HepG2 (cell line): Measurements from ENCODE around the gene NADK2. TPM values are rescaled to one million over a fixed set of nuclear protein-coding genes. Genes with fewer than 3 reads are reported as not detected.
A peak's percentile ranks its signal among the peaks of the same experiment; 100 is the strongest.

Source experiments
- AGO2 ChIP-seq: fragments of 200-400 bp; formaldehyde crosslinking; optimal IDR thresholded peaks from 2 replicates; pipeline ENCODE3; 2017; ENCODE audit warnings: mild to moderate bottlenecking, low read depth, low read length, moderate library complexity
- ATF7 ChIP-seq, 2 experiments: fragments of 450-650 bp in 1 of 2; sonication (generic) in 1 of 2; formaldehyde crosslinking in 1 of 2; IDR thresholded peaks; 2 replicates each; pipeline versions ENCODE4 v1.4.0 to v1.6.1; 2016 to 2020; ENCODE audit warnings: antibody characterized with exemption in 1 of 2, mild to moderate bottlenecking in 1 of 2, missing genetic modification reagents in 1 of 2
- FOXO1 ChIP-seq: sonication (generic); formaldehyde crosslinking; IDR thresholded peaks from 2 replicates; pipeline ENCODE4 v1.4.0; 2020; ENCODE audit warnings: missing genetic modification reagents
- GABPA ChIP-seq, 2 experiments: IDR thresholded peaks; 2 replicates each; pipeline ENCODE4 v1.6.1; 2011 to 2016; ENCODE audit warnings: low read depth in 2 of 2, low read length in 1 of 2, missing biosample characterization in 1 of 2, missing genetic modification characterization in 1 of 2
- ISX ChIP-seq: sonication (generic); formaldehyde crosslinking; conservative IDR thresholded peaks from 2 replicates; pipeline ENCODE4 v1.5.0; 2020; ENCODE audit warnings: missing genetic modification reagents
- KMT2A ChIP-seq: sonication (generic); formaldehyde crosslinking; IDR thresholded peaks from 2 replicates; pipeline ENCODE4 v1.4.0; 2020; ENCODE audit warnings: missing genetic modification reagents
- MED13 ChIP-seq: sonication (generic); formaldehyde crosslinking; IDR thresholded peaks from 2 replicates; pipeline ENCODE4 v1.5.0; 2020; ENCODE audit warnings: missing genetic modification reagents
- NFYC ChIP-seq: IDR thresholded peaks from 2 replicates; pipeline ENCODE4 v1.6.1; 2016; ENCODE audit warnings: missing genetic modification reagents, missing compliant biosample characterization
- SMYD3 ChIP-seq: sonication (generic); formaldehyde crosslinking; IDR thresholded peaks from 2 replicates; pipeline ENCODE4 v1.8.1; 2023; ENCODE audit warnings: mild to moderate bottlenecking, missing genetic modification reagents
- SOX6 ChIP-seq, 2 experiments: fragments of 450-650 bp in 1 of 2; sonication (generic) in 1 of 2; formaldehyde crosslinking in 1 of 2; IDR thresholded peaks; 2 replicates each; pipeline versions ENCODE4 v1.4.0 to v1.6.1; 2017 to 2020; ENCODE audit warnings: antibody characterized with exemption in 1 of 2, mild to moderate bottlenecking in 1 of 2, missing genetic modification reagents in 1 of 2
- WIZ ChIP-seq: sonication (generic); formaldehyde crosslinking; IDR thresholded peaks from 2 replicates; pipeline ENCODE4 v1.5.1; 2020; ENCODE audit warnings: mild to moderate bottlenecking, missing genetic modification reagents
- YEATS2 ChIP-seq: sonication (generic); formaldehyde crosslinking; IDR thresholded peaks from 2 replicates; pipeline ENCODE4 v1.4.0; 2020; ENCODE audit warnings: missing genetic modification reagents, borderline replicate concordance
- YY1 ChIP-seq: IDR thresholded peaks from 2 replicates; pipeline ENCODE4 v1.6.1; 2011; ENCODE audit warnings: low read length, low read depth, moderate library complexity, mild to moderate bottlenecking; ENCODE audit not compliant: insufficient read depth, insufficient replicate concordance
- ZEB1 ChIP-seq: IDR thresholded peaks from 2 replicates; pipeline ENCODE4 v1.6.1; 2012; ENCODE audit warnings: mild to moderate bottlenecking, low read depth, inconsistent platforms; ENCODE audit not compliant: insufficient replicate concordance
- ZNF12 ChIP-seq: sonication (generic); formaldehyde crosslinking; IDR thresholded peaks from 2 replicates; pipeline ENCODE4 v1.5.0; 2020; ENCODE audit warnings: missing genetic modification reagents
- ZNF296 ChIP-seq: sonication (generic); formaldehyde crosslinking; conservative IDR thresholded peaks from 2 replicates; pipeline ENCODE4 v1.5.0; 2020; ENCODE audit warnings: mild to moderate bottlenecking, missing genetic modification reagents
- ZNF446 ChIP-seq: sonication (generic); formaldehyde crosslinking; IDR thresholded peaks from 2 replicates; pipeline ENCODE4 v1.5.0; 2020; ENCODE audit warnings: mild to moderate bottlenecking, missing genetic modification reagents
- ZNF549 ChIP-seq: sonication (generic); formaldehyde crosslinking; IDR thresholded peaks from 2 replicates; pipeline ENCODE4 v1.5.0; 2020; ENCODE audit warnings: missing genetic modification reagents
- ZNF879 ChIP-seq: sonication (generic); formaldehyde crosslinking; IDR thresholded peaks from 2 replicates; pipeline ENCODE4 v1.8.1; 2023; ENCODE audit warnings: missing genetic modification reagents
- polyA plus RNA-seq, 8 experiments: library from polyadenylated mRNA; depleted of rRNA in 3 of 8; stranded (reverse) in 7 of 8; unstranded in 1 of 8; fragments of >200 nt; fragmentation: Illumina TruSeq in 4 of 8; extraction: Trizol in 4 of 8; gene quantifications; 2 replicates each; pipeline versions ENCODE4 v1.2.1 to v1.2.3, GENCODE V29; 2011 to 2016; ENCODE audit warnings: low read depth in 4 of 8, missing spikeins in 1 of 8, mixed read lengths in 1 of 8; ENCODE audit not compliant: insufficient read depth in 1 of 8
- total RNA-seq, 5 experiments: library from RNA; depleted of rRNA; stranded (reverse); fragments of >200 nt; fragmentation: Illumina TruSeq; extraction: Trizol; gene quantifications; 2 replicates each; pipeline ENCODE4 v1.2.3, GENCODE V29; 2016; ENCODE audit warnings: low read depth in 1 of 5
- TF ChIP-seq, protein P1 (sequence below): sonication (generic); formaldehyde crosslinking; IDR thresholded peaks from 2 replicates; pipeline ENCODE4 v1.4.0; 2020; ENCODE audit warnings: mild to moderate bottlenecking, missing genetic modification reagents
- TF ChIP-seq, protein P2 (sequence below): sonication (generic); formaldehyde crosslinking; IDR thresholded peaks from 2 replicates; pipeline ENCODE4 v1.8.0; 2022; ENCODE audit warnings: mild to moderate bottlenecking, missing genetic modification reagents, borderline replicate concordance
- TF ChIP-seq, protein P3 (sequence below): sonication (generic); formaldehyde crosslinking; IDR thresholded peaks from 2 replicates; pipeline ENCODE4 v1.5.1; 2020; ENCODE audit warnings: missing genetic modification reagents, mild to moderate bottlenecking, borderline replicate concordance
- TF ChIP-seq, protein P4 (sequence below): sonication (generic); formaldehyde crosslinking; IDR thresholded peaks from 2 replicates; pipeline ENCODE4 v1.4.0; 2020; ENCODE audit warnings: missing genetic modification reagents

Gene NADK2
- total and polyA plus RNA-seq, 2 of the 13 experiments (the other 11 are each of a cell fraction or from before 2014, with no cell fraction given) = 13.9 to 71.4 TPM

DNA sequence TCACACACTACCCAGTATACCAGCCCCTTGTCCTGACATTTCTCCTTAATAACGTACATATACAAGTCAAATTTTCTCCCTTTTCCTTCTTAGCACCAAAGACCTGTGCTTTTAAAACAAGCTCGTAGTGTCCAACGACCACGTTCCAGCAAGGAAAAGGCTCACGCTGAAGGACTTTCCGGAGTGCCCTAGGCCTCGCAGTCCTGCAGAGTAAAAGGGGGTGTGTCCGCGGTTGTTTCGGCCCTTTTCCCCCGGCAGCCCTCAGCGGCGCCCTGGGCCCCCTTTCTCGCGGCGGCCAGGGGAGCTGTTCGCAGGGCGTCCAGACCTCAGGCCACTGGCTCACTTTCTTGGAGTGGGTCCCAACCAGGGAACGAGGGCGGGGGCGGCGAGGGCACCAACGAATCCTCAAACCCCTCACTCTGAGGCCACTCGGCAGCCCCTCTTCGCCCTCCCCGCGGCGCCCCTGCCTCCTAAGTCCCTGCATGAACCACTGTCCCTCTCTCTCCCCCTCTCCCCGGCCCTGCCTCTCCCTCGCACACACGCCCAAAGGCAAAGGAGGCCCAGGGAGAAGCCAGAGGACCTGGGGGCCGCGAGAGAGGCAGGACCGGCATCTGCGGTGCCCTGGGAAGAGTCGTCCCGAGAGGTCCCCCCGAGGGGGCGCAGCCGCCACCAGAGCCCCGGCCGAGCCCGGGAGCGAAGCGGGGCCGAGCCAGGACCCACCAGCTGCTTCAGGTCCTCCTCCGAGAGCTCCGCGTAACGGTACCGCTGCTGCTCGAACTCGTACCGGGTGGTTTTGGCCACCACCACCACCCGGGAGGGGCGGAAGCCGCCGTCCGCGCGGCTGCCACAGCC, 720 bp downstream of the NADK2 start (continued):
- no peak for TF ChIP-seq YY1
- no peak for TF ChIP-seq NFYC (CRISPR knock-in tag)
- peak; percentile 65 for TF ChIP-seq AGO2
- TF ChIP-seq, protein P1, sequence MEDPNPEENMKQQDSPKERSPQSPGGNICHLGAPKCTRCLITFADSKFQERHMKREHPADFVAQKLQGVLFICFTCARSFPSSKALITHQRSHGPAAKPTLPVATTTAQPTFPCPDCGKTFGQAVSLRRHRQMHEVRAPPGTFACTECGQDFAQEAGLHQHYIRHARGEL (CRISPR knock-in tag) = no peak
- TF ChIP-seq SOX6 (IDR thresholded peaks at IDR 0.05) = no peak
- no peak; the same call in 1 of the 2 replicates for TF ChIP-seq SOX6 (CRISPR knock-in tag; IDR thresholded peaks at IDR 0.05)
- TF ChIP-seq ZNF296 (CRISPR knock-in tag) = no peak
- TF ChIP-seq FOXO1 = no peak
- TF ChIP-seq ZNF12 (CRISPR knock-in tag) = no peak
- no peak for TF ChIP-seq ZNF446 (CRISPR knock-in tag)
- no peak for TF ChIP-seq ISX (CRISPR knock-in tag)
- TF ChIP-seq, protein P2, sequence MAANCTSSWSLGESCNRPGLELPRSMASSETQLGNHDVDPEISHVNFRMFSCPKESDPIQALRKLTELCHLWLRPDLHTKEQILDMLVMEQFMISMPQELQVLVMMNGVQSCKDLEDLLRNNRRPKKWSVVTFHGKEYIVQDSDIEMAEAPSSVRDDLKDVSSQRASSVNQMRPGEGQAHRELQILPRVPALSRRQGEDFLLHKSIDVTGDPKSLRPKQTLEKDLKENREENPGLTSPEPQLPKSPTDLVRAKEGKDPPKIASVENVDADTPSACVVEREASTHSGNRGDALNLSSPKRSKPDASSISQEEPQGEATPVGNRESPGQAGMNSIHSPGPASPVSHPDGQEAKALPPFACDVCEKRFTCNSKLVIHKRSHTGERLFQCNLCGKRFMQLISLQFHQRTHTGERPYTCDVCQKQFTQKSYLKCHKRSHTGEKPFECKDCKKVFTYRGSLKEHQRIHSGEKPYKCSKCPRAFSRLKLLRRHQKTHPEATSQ (CRISPR knock-in tag) = peak; percentile 20; the same call in 1 of the 2 replicates
- TF ChIP-seq YEATS2 (CRISPR knock-in tag) = 0 out of 2 replicates have a peak, but pooled peaks have one; percentile 18
- TF ChIP-seq, protein P3, sequence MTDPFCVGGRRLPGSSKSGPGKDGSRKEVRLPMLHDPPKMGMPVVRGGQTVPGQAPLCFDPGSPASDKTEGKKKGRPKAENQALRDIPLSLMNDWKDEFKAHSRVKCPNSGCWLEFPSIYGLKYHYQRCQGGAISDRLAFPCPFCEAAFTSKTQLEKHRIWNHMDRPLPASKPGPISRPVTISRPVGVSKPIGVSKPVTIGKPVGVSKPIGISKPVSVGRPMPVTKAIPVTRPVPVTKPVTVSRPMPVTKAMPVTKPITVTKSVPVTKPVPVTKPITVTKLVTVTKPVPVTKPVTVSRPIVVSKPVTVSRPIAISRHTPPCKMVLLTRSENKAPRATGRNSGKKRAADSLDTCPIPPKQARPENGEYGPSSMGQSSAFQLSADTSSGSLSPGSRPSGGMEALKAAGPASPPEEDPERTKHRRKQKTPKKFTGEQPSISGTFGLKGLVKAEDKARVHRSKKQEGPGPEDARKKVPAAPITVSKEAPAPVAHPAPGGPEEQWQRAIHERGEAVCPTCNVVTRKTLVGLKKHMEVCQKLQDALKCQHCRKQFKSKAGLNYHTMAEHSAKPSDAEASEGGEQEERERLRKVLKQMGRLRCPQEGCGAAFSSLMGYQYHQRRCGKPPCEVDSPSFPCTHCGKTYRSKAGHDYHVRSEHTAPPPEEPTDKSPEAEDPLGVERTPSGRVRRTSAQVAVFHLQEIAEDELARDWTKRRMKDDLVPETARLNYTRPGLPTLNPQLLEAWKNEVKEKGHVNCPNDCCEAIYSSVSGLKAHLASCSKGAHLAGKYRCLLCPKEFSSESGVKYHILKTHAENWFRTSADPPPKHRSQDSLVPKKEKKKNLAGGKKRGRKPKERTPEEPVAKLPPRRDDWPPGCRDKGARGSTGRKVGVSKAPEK (CRISPR knock-in tag) = no peak
- TF ChIP-seq KMT2A = peak; percentile 76
- TF ChIP-seq SMYD3 = no peak
- no peak for TF ChIP-seq ZNF549 (CRISPR knock-in tag)
- TF ChIP-seq, protein P4, sequence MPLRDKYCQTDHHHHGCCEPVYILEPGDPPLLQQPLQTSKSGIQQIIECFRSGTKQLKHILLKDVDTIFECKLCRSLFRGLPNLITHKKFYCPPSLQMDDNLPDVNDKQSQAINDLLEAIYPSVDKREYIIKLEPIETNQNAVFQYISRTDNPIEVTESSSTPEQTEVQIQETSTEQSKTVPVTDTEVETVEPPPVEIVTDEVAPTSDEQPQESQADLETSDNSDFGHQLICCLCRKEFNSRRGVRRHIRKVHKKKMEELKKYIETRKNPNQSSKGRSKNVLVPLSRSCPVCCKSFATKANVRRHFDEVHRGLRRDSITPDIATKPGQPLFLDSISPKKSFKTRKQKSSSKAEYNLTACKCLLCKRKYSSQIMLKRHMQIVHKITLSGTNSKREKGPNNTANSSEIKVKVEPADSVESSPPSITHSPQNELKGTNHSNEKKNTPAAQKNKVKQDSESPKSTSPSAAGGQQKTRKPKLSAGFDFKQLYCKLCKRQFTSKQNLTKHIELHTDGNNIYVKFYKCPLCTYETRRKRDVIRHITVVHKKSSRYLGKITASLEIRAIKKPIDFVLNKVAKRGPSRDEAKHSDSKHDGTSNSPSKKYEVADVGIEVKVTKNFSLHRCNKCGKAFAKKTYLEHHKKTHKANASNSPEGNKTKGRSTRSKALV = no peak
- TF ChIP-seq WIZ (CRISPR knock-in tag) = no peak
- no peak for TF ChIP-seq ZEB1
- no peak for TF ChIP-seq ATF7 (IDR thresholded peaks at IDR 0.05)
- TF ChIP-seq ATF7 (CRISPR knock-in tag; IDR thresholded peaks at IDR 0.05) = no peak
- TF ChIP-seq GABPA (IDR thresholded peaks at IDR 0.05; ENCODE audit: low read depth, low read length) = no peak
- TF ChIP-seq GABPA (CRISPR knock-in tag; IDR thresholded peaks at IDR 0.05; ENCODE audit: low read depth) = no peak
- TF ChIP-seq MED13 (CRISPR knock-in tag) = no peak
- no peak for TF ChIP-seq ZNF879 (CRISPR knock-in tag)
